NB4 (cell line): Measurements from ENCODE around the gene GRN.
"Not testable (repeated sequence)": the region's sequence is repeated elsewhere in the genome, so short reads cannot be mapped to it uniquely, and the experiment has no call there.

Source experiments
- POLR2A ChIP-seq: IDR thresholded peaks from 2 replicates; pipeline ENCODE4 v1.6.1; 2011; ENCODE audit warnings: mild to moderate bottlenecking; ENCODE audit not compliant: insufficient read length; ENCODE audit errors: extremely low read depth
- TF ChIP-seq, protein P1 (sequence below): IDR thresholded peaks from one replicate; pipeline ENCODE4 v1.5.1; 2012; ENCODE audit warnings: low read depth, low read length
- TF ChIP-seq, protein P2 (sequence below): IDR thresholded peaks from 2 replicates; pipeline ENCODE4 v1.6.1; 2011; ENCODE audit warnings: low read depth, low read length

GRCh38 chr17:44330263-44330662 lies 14.8 kb upstream of the GRN start:
- TF ChIP-seq, protein P1, sequence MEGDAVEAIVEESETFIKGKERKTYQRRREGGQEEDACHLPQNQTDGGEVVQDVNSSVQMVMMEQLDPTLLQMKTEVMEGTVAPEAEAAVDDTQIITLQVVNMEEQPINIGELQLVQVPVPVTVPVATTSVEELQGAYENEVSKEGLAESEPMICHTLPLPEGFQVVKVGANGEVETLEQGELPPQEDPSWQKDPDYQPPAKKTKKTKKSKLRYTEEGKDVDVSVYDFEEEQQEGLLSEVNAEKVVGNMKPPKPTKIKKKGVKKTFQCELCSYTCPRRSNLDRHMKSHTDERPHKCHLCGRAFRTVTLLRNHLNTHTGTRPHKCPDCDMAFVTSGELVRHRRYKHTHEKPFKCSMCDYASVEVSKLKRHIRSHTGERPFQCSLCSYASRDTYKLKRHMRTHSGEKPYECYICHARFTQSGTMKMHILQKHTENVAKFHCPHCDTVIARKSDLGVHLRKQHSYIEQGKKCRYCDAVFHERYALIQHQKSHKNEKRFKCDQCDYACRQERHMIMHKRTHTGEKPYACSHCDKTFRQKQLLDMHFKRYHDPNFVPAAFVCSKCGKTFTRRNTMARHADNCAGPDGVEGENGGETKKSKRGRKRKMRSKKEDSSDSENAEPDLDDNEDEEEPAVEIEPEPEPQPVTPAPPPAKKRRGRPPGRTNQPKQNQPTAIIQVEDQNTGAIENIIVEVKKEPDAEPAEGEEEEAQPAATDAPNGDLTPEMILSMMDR = not testable (repeated sequence)
- TF ChIP-seq, protein P2, sequence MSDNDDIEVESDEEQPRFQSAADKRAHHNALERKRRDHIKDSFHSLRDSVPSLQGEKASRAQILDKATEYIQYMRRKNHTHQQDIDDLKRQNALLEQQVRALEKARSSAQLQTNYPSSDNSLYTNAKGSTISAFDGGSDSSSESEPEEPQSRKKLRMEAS = not testable (repeated sequence)
- TF ChIP-seq POLR2A = not testable (repeated sequence)
